ENCODE data around the gene SV2C. TPM values are rescaled to one million over a fixed set of nuclear protein-coding genes. Genes with fewer than 3 reads are reported as not detected.

The SV2C gene
- total RNA-seq, 1 experiment from 2014 or later: 0.09 TPM

GRCh38 chr5:76290321-76290757 lies 207.2 kb downstream of the SV2C start:
- ChIA-PET CTCF (no interaction called here), POLR2A (no interaction called here)
- Mint-ChIP-seq H3K4me3 (no peak overlapping the region), H3K27me3 (ENCODE audit: low read depth) (0 out of 2 replicates have a peak, but pooled peaks cover 4% of the 10 kb centered on the region), H3K9me3 (no peaks in the 10 kb centered on the region), H3K4me1 (peaks cover 11% of the 10 kb centered on the region), H3K36me3 (no peaks in the 10 kb centered on the region), H3K27ac (no peak overlapping the region)
- DNase-seq (ENCODE audit: low spot score) (no peak), ATAC-seq (no peak)
- no peak for TF ChIP-seq ZNF317 (CRISPR knock-in tag; IDR thresholded peaks at IDR 0.05; ENCODE audit: borderline replicate concordance, low read depth)
- TF ChIP-seq TCF7 (CRISPR knock-in tag; IDR thresholded peaks at IDR 0.05; ENCODE audit: low read depth): no peak
- TF ChIP-seq ARID4B (CRISPR knock-in tag; IDR thresholded peaks at IDR 0.05; ENCODE audit: borderline replicate concordance): no peak
- TF ChIP-seq SOX15 (CRISPR knock-in tag; IDR thresholded peaks at IDR 0.05): no peak
- TF ChIP-seq JUN (CRISPR knock-in tag; IDR thresholded peaks at IDR 0.05): no peak
- TF ChIP-seq IRF2 (CRISPR knock-in tag; IDR thresholded peaks at IDR 0.05; ENCODE audit: borderline replicate concordance, low read depth): no peak
- no peak for TF ChIP-seq ZMAT4 (CRISPR knock-in tag; IDR thresholded peaks at IDR 0.05)
- TF ChIP-seq ATF3 (CRISPR knock-in tag; conservative IDR thresholded peaks at IDR 0.05): no peak
- TF ChIP-seq NFE2L1 (CRISPR knock-in tag; IDR thresholded peaks at IDR 0.05): no peak
- no peak for TF ChIP-seq ZNF671 (CRISPR knock-in tag; IDR thresholded peaks at IDR 0.05)

- H3K4me3 Mint-ChIP-seq: no peak overlapping the region
- CTCF ChIA-PET: no interaction called here
- peaks cover 7% of the 10 kb centered on the region; the same call in 1 of the 2 replicates for H3K27me3 Mint-ChIP-seq (ENCODE audit: low read depth)
- no peaks in the 10 kb centered on the region for H3K9me3 Mint-ChIP-seq
- peak; percentile 34; the same call in 1 of the 2 replicates for ATAC-seq
- TF ChIP-seq NR1H2 (CRISPR knock-in tag; IDR thresholded peaks at IDR 0.05) (no peak), ZNF121 (CRISPR knock-in tag; IDR thresholded peaks at IDR 0.05) (peak; percentile 23; the same call in 1 of the 2 replicates)
- no peak for DNase-seq (ENCODE audit: low spot score)
- no peaks in the 10 kb centered on the region for H3K36me3 Mint-ChIP-seq
- POLR2A ChIA-PET: no interaction called here
- no peak overlapping the region for H3K27ac Mint-ChIP-seq
- peaks cover 22% of the 10 kb centered on the region for H3K4me1 Mint-ChIP-seq
These were observed 208.3 kb downstream of the SV2C start for GRCh38 chr5:76291305-76292077.

- peaks cover 29% of the 10 kb centered on the region for H3K4me1 Mint-ChIP-seq
- CTCF ChIA-PET: no interaction called here
- no peaks in the 10 kb centered on the region for H3K9me3 Mint-ChIP-seq
- no peaks in the 10 kb centered on the region for H3K36me3 Mint-ChIP-seq
- no peak overlapping the region for H3K27ac Mint-ChIP-seq
- ATAC-seq: no peak
- peaks cover 8% of the 10 kb centered on the region for H3K27me3 Mint-ChIP-seq (ENCODE audit: low read depth)
- POLR2A ChIA-PET: no interaction called here
- no peak overlapping the region for H3K4me3 Mint-ChIP-seq
- DNase-seq (ENCODE audit: low spot score): no peak
- TF ChIP-seq ZSCAN18 (CRISPR knock-in tag; IDR thresholded peaks at IDR 0.05) (no peak), ARID4B (CRISPR knock-in tag; IDR thresholded peaks at IDR 0.05; ENCODE audit: borderline replicate concordance) (no peak), OVOL2 (CRISPR knock-in tag; IDR thresholded peaks at IDR 0.05; ENCODE audit: borderline replicate concordance) (no peak), E2F4 (CRISPR knock-in tag; IDR thresholded peaks at IDR 0.05; ENCODE audit: borderline replicate concordance, low read depth) (no peak), IRF1 (CRISPR knock-in tag; IDR thresholded peaks at IDR 0.05) (no peak), MYBL2 (CRISPR knock-in tag; IDR thresholded peaks at IDR 0.05) (no peak)
These were observed 209.6 kb downstream of the SV2C start for GRCh38 chr5:76292620-76293322.
